WTC11 (cell line): ENCODE results near the gene FASTKD3. TPM values are rescaled to one million over a fixed set of nuclear protein-coding genes. Genes with fewer than 3 reads are reported as not detected.
A peak's percentile ranks its signal among the peaks of the same experiment; 100 is the strongest.

ENCODE experiments used
- ATAC-seq: fragments of 200-7000 bp; cut with Tn5 transposase; 2 replicates; pipeline ENCODE4 v1.10.0; 2021; ENCODE audit warnings: mild to moderate bottlenecking, moderate library complexity
- CTCF ChIA-PET: fragments of 300-600 bp; sonication (Branson Sonifier 250); formaldehyde crosslinking; loops from one replicate; lab custom pipeline; 2021; ENCODE audit warnings: antibody characterized with exemption; lab: Charles Lee
- POLR2A ChIA-PET: fragments of 350-600 bp; sonication (Branson Sonifier 250); formaldehyde crosslinking; loops from one replicate; lab custom pipeline; 2021; ENCODE audit warnings: antibody characterized with exemption; lab: Charles Lee
- DNase-seq: peaks from one replicate; pipeline ENCODE4 v3.0.0; 2021; ENCODE audit warnings: low spot score
- H3K27ac Mint-ChIP-seq: 2 replicates; pipeline ENCODE4 v1.8.0; 2021; ENCODE audit warnings: mixed read lengths
- H3K27me3 Mint-ChIP-seq: 2 replicates; pipeline ENCODE4 v1.8.0; 2021; ENCODE audit warnings: low read depth, mild to moderate bottlenecking, moderate library complexity, mixed read lengths
- H3K36me3 Mint-ChIP-seq: 2 replicates; pipeline ENCODE4 v1.8.0; 2021; ENCODE audit warnings: mixed read lengths
- H3K4me1 Mint-ChIP-seq: 2 replicates; pipeline ENCODE4 v1.8.0; 2022; ENCODE audit warnings: mixed read lengths
- H3K4me3 Mint-ChIP-seq: 2 replicates; pipeline ENCODE4 v1.8.0; 2021; ENCODE audit warnings: mild to moderate bottlenecking, moderate library complexity, mixed read lengths
- H3K9me3 Mint-ChIP-seq: 2 replicates; pipeline ENCODE4 v1.8.0; 2021; ENCODE audit warnings: mixed read lengths
- CBFB ChIP-seq: sonication (generic); formaldehyde crosslinking; IDR thresholded peaks from 2 replicates; pipeline ENCODE4 v1.8.1; 2022; ENCODE audit warnings: mild to moderate bottlenecking, low read depth, missing genetic modification reagents
- E2F1 ChIP-seq: sonication (generic); formaldehyde crosslinking; IDR thresholded peaks from 2 replicates; pipeline ENCODE4 v1.8.0; 2022; ENCODE audit warnings: mild to moderate bottlenecking, missing genetic modification reagents
- E2F5 ChIP-seq: sonication (generic); formaldehyde crosslinking; IDR thresholded peaks from 2 replicates; pipeline ENCODE4 v1.8.1; 2022; ENCODE audit warnings: mild to moderate bottlenecking, moderate library complexity, missing genetic modification reagents
- FOXP4 ChIP-seq: sonication (generic); formaldehyde crosslinking; IDR thresholded peaks from 2 replicates; pipeline ENCODE4 v1.8.0; 2022; ENCODE audit warnings: mild to moderate bottlenecking, missing genetic modification reagents
- HMGXB4 ChIP-seq: sonication (generic); formaldehyde crosslinking; IDR thresholded peaks from 2 replicates; pipeline ENCODE4 v1.8.1; 2023; ENCODE audit warnings: mild to moderate bottlenecking, moderate library complexity, missing genetic modification reagents
- MLX ChIP-seq: sonication (generic); formaldehyde crosslinking; IDR thresholded peaks from 2 replicates; pipeline ENCODE4 v1.8.1; 2023; ENCODE audit warnings: mild to moderate bottlenecking, missing genetic modification reagents, moderate library complexity
- MXD4 ChIP-seq: fragments of 250-450 bp; sonication (Bioruptor Pico); IDR thresholded peaks from 2 replicates; pipeline ENCODE4 v1.8.0; 2021; ENCODE audit warnings: mild to moderate bottlenecking, moderate library complexity, borderline replicate concordance
- NFE2L1 ChIP-seq: sonication (generic); formaldehyde crosslinking; IDR thresholded peaks from 2 replicates; pipeline ENCODE4 v1.8.1; 2023; ENCODE audit warnings: missing genetic modification reagents
- NR2C2 ChIP-seq: sonication (generic); formaldehyde crosslinking; IDR thresholded peaks from 2 replicates; pipeline ENCODE4 v1.8.0; 2022; ENCODE audit warnings: mild to moderate bottlenecking, missing genetic modification reagents
- PRRX2 ChIP-seq: fragments of 250-450 bp; sonication (Bioruptor Pico); IDR thresholded peaks from 2 replicates; pipeline ENCODE4 v1.8.0; 2021; ENCODE audit warnings: mild to moderate bottlenecking
- SP1 ChIP-seq: sonication (generic); formaldehyde crosslinking; conservative IDR thresholded peaks from 2 replicates; pipeline ENCODE4 v1.8.1; 2022; ENCODE audit warnings: missing genetic modification reagents
- TEAD1 ChIP-seq: sonication (generic); formaldehyde crosslinking; IDR thresholded peaks from 2 replicates; pipeline ENCODE4 v1.8.0; 2022; ENCODE audit warnings: mild to moderate bottlenecking, missing genetic modification reagents
- ZBTB21 ChIP-seq: sonication (generic); formaldehyde crosslinking; IDR thresholded peaks from 2 replicates; pipeline ENCODE4 v1.8.1; 2023; ENCODE audit warnings: mild to moderate bottlenecking, missing genetic modification reagents, borderline replicate concordance
- ZBTB43 ChIP-seq: sonication (generic); formaldehyde crosslinking; IDR thresholded peaks from 2 replicates; pipeline ENCODE4 v1.8.1; 2023; ENCODE audit warnings: mild to moderate bottlenecking, missing genetic modification reagents
- ZNF138 ChIP-seq: sonication (generic); formaldehyde crosslinking; conservative IDR thresholded peaks from 2 replicates; pipeline ENCODE4 v1.8.1; 2022; ENCODE audit warnings: mild to moderate bottlenecking, moderate library complexity, missing genetic modification reagents
- ZNF263 ChIP-seq: sonication (generic); formaldehyde crosslinking; IDR thresholded peaks from 2 replicates; pipeline ENCODE4 v1.8.1; 2022; ENCODE audit warnings: low read depth, mild to moderate bottlenecking, moderate library complexity, missing genetic modification reagents
- ZNF281 ChIP-seq: sonication (generic); formaldehyde crosslinking; IDR thresholded peaks from 2 replicates; pipeline ENCODE4 v1.8.0; 2023; ENCODE audit warnings: mild to moderate bottlenecking, missing genetic modification reagents
- ZNF423 ChIP-seq: fragments of 250-450 bp; sonication (Bioruptor Pico); IDR thresholded peaks from 2 replicates; pipeline ENCODE4 v2.1.2; 2022; ENCODE audit warnings: mild to moderate bottlenecking, moderate library complexity
- ZNF425 ChIP-seq: fragments of 250-450 bp; sonication (Bioruptor Pico); conservative IDR thresholded peaks from 2 replicates; pipeline ENCODE4 v1.9.0; 2021; ENCODE audit warnings: mild to moderate bottlenecking
- ZNF512 ChIP-seq: sonication (generic); formaldehyde crosslinking; IDR thresholded peaks from 2 replicates; pipeline ENCODE4 v1.8.1; 2022; ENCODE audit warnings: missing genetic modification reagents, borderline replicate concordance
- total RNA-seq: library from RNA; stranded (reverse); gene quantifications from 3 replicates; pipeline ENCODE4 v1.2.3, GENCODE V29; 2021

FASTKD3 gene
- total RNA-seq, 1 experiment from 2014 or later: 8.7 TPM

GRCh38 chr5:7850395-7851239 is 18.2 kb downstream of the FASTKD3 start, which contains the start of gene CFAP90:
CFAP90 (minus strand) TSS chr5:7851133; CDS start chr5:7851021, 112 bp downstream.
- H3K27ac Mint-ChIP-seq: 0 out of 2 replicates have a peak within 1 kb of the TSS, but pooled peaks have one; percentile 53
- CTCF ChIA-PET: interaction anchor here (0.6 to 2.6 kb wide), 17 partner anchors 10 to 1216 kb away, joined by 3 to 28 read pairs (median 4); partner anchors contain the start of genes FASTKD3 and MTRR
- H3K4me1 Mint-ChIP-seq: peaks cover 7% of the 10 kb centered on the region
- peak; percentile 76 for ATAC-seq
- peak within 1 kb of the TSS; percentile 82 for H3K4me3 Mint-ChIP-seq
- POLR2A ChIA-PET: interaction anchor here (0.7 to 1.3 kb wide), 2 partner anchors 18 to 35 kb away, joined by 3 to 4 read pairs; partner anchors contain the start of genes FASTKD3 and MTRR
- H3K36me3 Mint-ChIP-seq: no peaks in the 10 kb centered on the region
- H3K27me3 Mint-ChIP-seq: peaks cover 65% of the 10 kb centered on the region
- peaks cover 13% of the 10 kb centered on the region for H3K9me3 Mint-ChIP-seq
- peak; percentile 91 for DNase-seq
- TF ChIP-seq ZNF138 (CRISPR knock-in tag) (no peak), HMGXB4 (CRISPR knock-in tag) (peak; percentile 76; the same call in 1 of the 2 replicates), E2F1 (CRISPR knock-in tag) (no peak), NR2C2 (CRISPR knock-in tag) (no peak), E2F5 (CRISPR knock-in tag) (0 out of 2 replicates have a peak, but pooled peaks have one; percentile 41), TEAD1 (CRISPR knock-in tag) (0 out of 2 replicates have a peak, but pooled peaks have one; percentile 15), ZNF281 (CRISPR knock-in tag) (no peak), MLX (no peak), SP1 (CRISPR knock-in tag) (peak; percentile 37; the same call in 1 of the 2 replicates), ZNF423 (no peak), NFE2L1 (CRISPR knock-in tag) (no peak), CBFB (CRISPR knock-in tag) (0 out of 2 replicates have a peak, but pooled peaks have one; percentile 33), ZBTB43 (CRISPR knock-in tag) (no peak), ZNF512 (no peak), ZNF263 (CRISPR knock-in tag) (peak; percentile 36; the same call in 1 of the 2 replicates), PRRX2 (no peak), ZNF425 (CRISPR knock-in tag) (no peak), ZBTB21 (CRISPR knock-in tag) (0 out of 2 replicates have a peak, but pooled peaks have one; percentile 31), FOXP4 (peak; percentile 54; the same call in 1 of the 2 replicates), MXD4 (CRISPR knock-in tag) (no peak)
